Lung (tissue), 12 donors: ENCODE measurements around the gene G6PC3. TPM values are rescaled to one million over a fixed set of nuclear protein-coding genes. Genes with fewer than 3 reads are reported as not detected.
A peak's percentile ranks its signal among the peaks of the same experiment; 100 is the strongest.

Experiments used
- ATAC-seq: fragments of 200-7000 bp; cut with Tn5 transposase; one replicate; pipeline ENCODE4 v1.9.1; 2020; ENCODE audit warnings: moderate number of reproducible peaks; ENCODE audit not compliant: insufficient read depth, low FRiP score
- DNase-seq, 3 donors: peaks; one replicate each; pipeline ENCODE4 v3.0.0-alpha.2; 2013 to 2017
- H3K27ac ChIP-seq, 2 donors: one replicate each; pipeline ENCODE4 v1.5.1; 2013; ENCODE audit warnings: mild to moderate bottlenecking in 2 of 2, moderate library complexity in 2 of 2, control low read depth in 1 of 2, inconsistent platforms in 1 of 2, low read depth in 1 of 2, low read length in 1 of 2
- H3K27me3 ChIP-seq, 3 donors: one replicate each; pipeline ENCODE4 v1.5.1; 2013; ENCODE audit warnings: low read length in 2 of 3; ENCODE audit not compliant: control insufficient read depth in 3 of 3, insufficient read depth in 3 of 3
- H3K36me3 ChIP-seq, 4 donors: one replicate each; pipeline ENCODE4 v1.5.1; 2013; ENCODE audit warnings: low read length in 4 of 4, mild to moderate bottlenecking in 1 of 4, moderate library complexity in 1 of 4; ENCODE audit not compliant: control insufficient read depth in 4 of 4, insufficient read depth in 4 of 4
- H3K4me1 ChIP-seq, 5 donors: one replicate each; pipeline ENCODE4 v1.5.1; 2013; ENCODE audit warnings: low read length in 5 of 5, mild to moderate bottlenecking in 2 of 5, moderate library complexity in 1 of 5; ENCODE audit not compliant: control insufficient read depth in 5 of 5, insufficient read depth in 5 of 5
- H3K4me3 ChIP-seq: one replicate; pipeline ENCODE4 v1.5.1; 2013; ENCODE audit warnings: mild to moderate bottlenecking, control low read depth, moderate library complexity
- H3K9ac ChIP-seq, 2 donors: one replicate each; pipeline ENCODE4 v1.5.1; 2013; ENCODE audit warnings: low read length in 2 of 2, control low read depth in 1 of 2; ENCODE audit not compliant: insufficient read depth in 1 of 2
- H3K9me3 ChIP-seq, 4 donors: one replicate each; pipeline ENCODE4 v1.5.1; 2013; ENCODE audit warnings: low read length in 3 of 4, mild to moderate bottlenecking in 1 of 4, moderate library complexity in 1 of 4; ENCODE audit not compliant: control insufficient read depth in 4 of 4, insufficient read depth in 3 of 4
- WGBS, 2 donors: extraction: QIAGEN DNeasy Blood & Tissue Kit; methylation state at CpG; one replicate each; pipeline ENCODE4 v1.1.7; 2013; 5-methylcytosine and 5-hydroxymethylcytosine counted together
- polyA plus RNA-seq, 2 donors: library from polyadenylated mRNA; stranded (reverse); fragments of 200-250 nt; gene quantifications; one replicate each; pipeline ENCODE4 v1.2.1, GENCODE V29; 2013
- total RNA-seq, 2 donors: library from RNA; depleted of rRNA in 1 of 2; stranded (reverse); fragments of >200 nt in 1 of 2; gene quantifications; one replicate each; pipeline ENCODE4 v1.2.1, GENCODE V29; 2014 to 2021
- TF ChIP-seq, protein P1 (sequence below): IDR thresholded peaks from 2 replicates; pipeline ENCODE4 v1.5.1; 2012; ENCODE audit warnings: mild to moderate bottlenecking; ENCODE audit errors: control extremely low read depth, extremely low read depth
- donor health status: control.
- donor health status: control.
- donor health status: Bipolar disorder and iron deficiency.
- donor health status: healthy.
- donor health status: DM: yes; HTN: yes; CAD: no.

The G6PC3 gene
- total and polyA plus RNA-seq, 4 donors = 21.2 to 87.4 (median 79.7) TPM

DNA sequence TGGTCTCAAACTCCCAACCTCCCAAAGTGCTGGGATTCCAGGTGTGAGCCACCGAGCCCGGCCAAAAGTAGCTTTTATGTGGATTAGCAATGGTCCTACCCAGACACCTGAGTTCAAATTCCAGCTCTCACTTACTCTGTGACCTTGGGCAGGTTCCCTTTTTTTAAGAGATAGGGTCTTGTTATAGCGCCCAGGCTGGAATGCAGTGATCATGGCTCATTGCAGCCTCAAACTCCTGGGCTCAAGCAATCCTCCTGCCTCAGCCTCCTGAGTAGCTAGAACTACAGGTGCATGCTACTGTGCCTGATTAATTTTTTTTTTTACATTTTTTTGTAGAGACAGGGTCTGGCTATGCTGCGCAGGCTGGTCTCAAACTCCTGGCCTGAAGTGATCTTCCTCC is 36.3 kb downstream of the G6PC3 start:
- Histone ChIP-seq H3K36me3 (peaks cover 0 to 13% (median 7%) of the 10 kb centered on the region in 4 donors), H3K4me3 (no peak overlapping the region), H3K9ac (no peak overlapping the region), H3K27me3 (no peaks in the 10 kb centered on the region), H3K27ac (peak overlapping the region in 1 of 2 donors; percentile 74), H3K4me1 (peaks cover 4 to 53% (median 40%) of the 10 kb centered on the region in 5 donors), H3K9me3 (no peaks in the 10 kb centered on the region)
- no peak for ATAC-seq
- TF ChIP-seq, protein P1, sequence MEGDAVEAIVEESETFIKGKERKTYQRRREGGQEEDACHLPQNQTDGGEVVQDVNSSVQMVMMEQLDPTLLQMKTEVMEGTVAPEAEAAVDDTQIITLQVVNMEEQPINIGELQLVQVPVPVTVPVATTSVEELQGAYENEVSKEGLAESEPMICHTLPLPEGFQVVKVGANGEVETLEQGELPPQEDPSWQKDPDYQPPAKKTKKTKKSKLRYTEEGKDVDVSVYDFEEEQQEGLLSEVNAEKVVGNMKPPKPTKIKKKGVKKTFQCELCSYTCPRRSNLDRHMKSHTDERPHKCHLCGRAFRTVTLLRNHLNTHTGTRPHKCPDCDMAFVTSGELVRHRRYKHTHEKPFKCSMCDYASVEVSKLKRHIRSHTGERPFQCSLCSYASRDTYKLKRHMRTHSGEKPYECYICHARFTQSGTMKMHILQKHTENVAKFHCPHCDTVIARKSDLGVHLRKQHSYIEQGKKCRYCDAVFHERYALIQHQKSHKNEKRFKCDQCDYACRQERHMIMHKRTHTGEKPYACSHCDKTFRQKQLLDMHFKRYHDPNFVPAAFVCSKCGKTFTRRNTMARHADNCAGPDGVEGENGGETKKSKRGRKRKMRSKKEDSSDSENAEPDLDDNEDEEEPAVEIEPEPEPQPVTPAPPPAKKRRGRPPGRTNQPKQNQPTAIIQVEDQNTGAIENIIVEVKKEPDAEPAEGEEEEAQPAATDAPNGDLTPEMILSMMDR = no peak
- 98% methylated on average over 4 of the region's 4 CpGs for WGBS, 2 donors
- DNase-seq = no peak

DNA sequence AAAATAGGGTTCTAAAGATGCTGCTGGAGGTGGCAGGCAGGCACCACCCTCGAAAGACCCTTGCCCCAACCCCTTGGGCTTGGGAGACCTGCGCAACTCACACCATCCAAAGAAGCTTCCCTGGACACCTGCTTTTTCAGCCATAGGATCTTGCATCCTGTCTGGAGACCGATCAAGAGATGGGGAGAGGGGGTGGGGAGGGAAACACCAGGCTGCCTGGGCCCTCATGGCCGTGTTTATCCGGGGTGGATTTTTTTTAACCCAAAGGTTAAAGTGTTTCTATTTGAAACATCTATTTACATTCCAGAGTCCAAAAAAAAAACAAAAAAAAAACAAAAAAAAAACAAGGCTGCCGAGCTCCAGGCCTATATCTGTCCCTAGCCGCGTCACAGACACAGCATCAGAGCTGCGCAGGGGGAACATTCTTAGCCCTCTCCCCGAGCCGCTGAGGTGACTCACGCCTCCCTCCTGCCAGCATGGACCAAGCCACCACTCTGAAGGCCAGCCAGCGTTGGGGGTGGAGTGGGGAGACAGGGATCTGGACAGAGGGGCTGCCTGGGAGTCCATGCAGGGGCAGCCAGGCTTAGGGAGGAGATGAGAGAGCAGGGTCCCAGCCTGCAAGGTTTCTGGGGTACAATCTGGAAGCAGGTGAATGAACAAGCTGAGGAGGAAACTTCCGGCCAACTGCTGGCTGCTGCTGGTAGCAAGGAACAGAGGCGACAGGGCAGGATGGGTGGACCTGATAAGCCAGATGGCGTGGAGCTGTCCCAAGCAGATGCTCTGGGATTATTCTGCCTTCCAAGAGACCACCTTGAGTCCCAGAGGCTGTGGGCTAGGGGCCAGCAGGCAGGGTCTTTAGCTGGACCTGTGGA is 38.1 kb downstream of the G6PC3 start:
- no peaks in the 10 kb centered on the region for H3K27me3 ChIP-seq
- H3K4me1 ChIP-seq = peaks cover 13 to 61% (median 46%) of the 10 kb centered on the region in 5 donors
- no peak overlapping the region for H3K4me3 ChIP-seq
- DNase-seq = peak; percentile 82 to 84 (median 84)
- TF ChIP-seq, protein P1 = no peak
- H3K9ac ChIP-seq = peak overlapping the region in 1 of 2 donors; percentile 65
- H3K9me3 ChIP-seq = no peaks in the 10 kb centered on the region
- 52 to 75% methylated on average over 16 of the region's 16 CpGs for WGBS, 2 donors
- peaks cover 0 to 13% (median 7%) of the 10 kb centered on the region in 4 donors for H3K36me3 ChIP-seq
- peak overlapping the region; percentile 62 to 86 for H3K27ac ChIP-seq
- no peak for ATAC-seq

DNA sequence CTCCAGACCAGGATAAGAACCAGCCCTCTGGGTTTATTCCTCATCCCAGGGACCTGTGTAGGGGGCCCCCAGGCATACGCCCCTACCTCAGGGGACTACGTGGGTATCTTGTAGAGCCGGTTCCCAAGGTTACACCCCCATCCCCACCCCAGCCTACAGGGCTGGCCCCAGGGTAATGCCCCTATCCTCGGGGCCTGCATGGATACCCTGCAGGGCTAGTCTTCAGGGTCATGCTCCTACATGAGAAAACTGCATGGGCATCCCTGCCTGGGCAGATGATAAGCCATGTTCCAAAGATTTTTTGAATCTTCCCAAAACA is 38.7 kb downstream of the G6PC3 start:
- WGBS, 2 donors = 57 to 76% methylated on average over 4 of the region's 4 CpGs
- H3K27ac ChIP-seq = peak overlapping the region; percentile 44 to 86

More for the DNA sequence above, 38.7 kb downstream of the G6PC3 start:
- ATAC-seq (no peak), DNase-seq (no peak)
- Histone ChIP-seq H3K9ac (peak overlapping the region in 1 of 2 donors; percentile 65), H3K36me3 (peaks cover 0 to 14% (median 9%) of the 10 kb centered on the region in 4 donors), H3K9me3 (no peaks in the 10 kb centered on the region), H3K27me3 (no peaks in the 10 kb centered on the region), H3K4me3 (no peak overlapping the region), H3K4me1 (peaks cover 13 to 61% (median 46%) of the 10 kb centered on the region in 5 donors)
- TF ChIP-seq, protein P1 = no peak
